ENCODE data around the gene GRIN3B. TPM values are rescaled to one million over a fixed set of nuclear protein-coding genes. Genes with fewer than 3 reads are reported as not detected.
"Not testable (repeated sequence)": the region's sequence is repeated elsewhere in the genome, so short reads cannot be mapped to it uniquely, and the experiment has no call there.

The GRIN3B gene
- total RNA-seq, 4 donors from 2014 or later: 0.24 TPM; not detected in 3

- DNase-seq (ENCODE audit: low spot score) (no peak), ATAC-seq (ENCODE audit: low FRiP score) (no peak)
- TF ChIP-seq CTCF (IDR thresholded peaks at IDR 0.05): no peak
Measured at GRCh38 chr19:954672-955494, 45.3 kb upstream of the GRIN3B start.

- DNase-seq (ENCODE audit: low spot score): no peak
- no peak for TF ChIP-seq CTCF (IDR thresholded peaks at IDR 0.05)
- ATAC-seq (ENCODE audit: low FRiP score): no peak
Measured at GRCh38 chr19:955803-956765, 44.1 kb upstream of the GRIN3B start.

GRCh38 chr19:956766-957440 lies 43.3 kb upstream of the GRIN3B start:
- no peak for DNase-seq (ENCODE audit: low spot score)
- TF ChIP-seq CTCF (IDR thresholded peaks at IDR 0.05): no peak
- no peak for ATAC-seq (ENCODE audit: low FRiP score)

- not testable (repeated sequence) for ATAC-seq (ENCODE audit: low FRiP score); DNase-seq (ENCODE audit: low spot score)
Measured at GRCh38 chr19:957578-957977, 42.6 kb upstream of the GRIN3B start.

GRCh38 chr19:958967-959855 lies 41.0 kb upstream of the GRIN3B start:
- no peak for TF ChIP-seq CTCF (IDR thresholded peaks at IDR 0.05)
- DNase-seq (ENCODE audit: low spot score): no peak
- ATAC-seq (ENCODE audit: low FRiP score): no peak

GRCh38 chr19:960020-960419 lies 40.2 kb upstream of the GRIN3B start:
- ATAC-seq (ENCODE audit: low FRiP score): no peak
- no peak for TF ChIP-seq CTCF (IDR thresholded peaks at IDR 0.05)
- no peak for DNase-seq (ENCODE audit: low spot score)
